GM10248 (cell line): ENCODE results near the gene STRAP.
A peak's percentile ranks its signal among the peaks of the same experiment; 100 is the strongest.

ENCODE experiments used
- CTCF ChIA-PET: fragments of 300-600 bp; sonication (Branson Sonifier 250); formaldehyde crosslinking; extraction: SDS; loops from one replicate; lab custom pipeline; 2021; ENCODE audit warnings: antibody characterized with exemption; lab: Yijun Ruan, JAX
- POLR2A ChIA-PET: fragments of 350-650 bp; sonication (Branson Sonifier 250); formaldehyde crosslinking; extraction: SDS; loops from one replicate; lab custom pipeline; 2020; ENCODE audit warnings: antibody characterized with exemption; lab: Yijun Ruan, JAX
- DNase-seq: peaks from one replicate; pipeline ENCODE4 v3.0.0; 2012; ENCODE audit errors: extremely low spot score
- TF ChIP-seq, protein P1 (sequence below): IDR thresholded peaks from 2 replicates; pipeline ENCODE4 v1.5.1; 2012; ENCODE audit warnings: mild to moderate bottlenecking, low read depth; ENCODE audit errors: extremely low read depth, missing control alignments, control extremely low read depth

Gene STRAP, protein sequence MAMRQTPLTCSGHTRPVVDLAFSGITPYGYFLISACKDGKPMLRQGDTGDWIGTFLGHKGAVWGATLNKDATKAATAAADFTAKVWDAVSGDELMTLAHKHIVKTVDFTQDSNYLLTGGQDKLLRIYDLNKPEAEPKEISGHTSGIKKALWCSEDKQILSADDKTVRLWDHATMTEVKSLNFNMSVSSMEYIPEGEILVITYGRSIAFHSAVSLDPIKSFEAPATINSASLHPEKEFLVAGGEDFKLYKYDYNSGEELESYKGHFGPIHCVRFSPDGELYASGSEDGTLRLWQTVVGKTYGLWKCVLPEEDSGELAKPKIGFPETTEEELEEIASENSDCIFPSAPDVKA

DNA sequence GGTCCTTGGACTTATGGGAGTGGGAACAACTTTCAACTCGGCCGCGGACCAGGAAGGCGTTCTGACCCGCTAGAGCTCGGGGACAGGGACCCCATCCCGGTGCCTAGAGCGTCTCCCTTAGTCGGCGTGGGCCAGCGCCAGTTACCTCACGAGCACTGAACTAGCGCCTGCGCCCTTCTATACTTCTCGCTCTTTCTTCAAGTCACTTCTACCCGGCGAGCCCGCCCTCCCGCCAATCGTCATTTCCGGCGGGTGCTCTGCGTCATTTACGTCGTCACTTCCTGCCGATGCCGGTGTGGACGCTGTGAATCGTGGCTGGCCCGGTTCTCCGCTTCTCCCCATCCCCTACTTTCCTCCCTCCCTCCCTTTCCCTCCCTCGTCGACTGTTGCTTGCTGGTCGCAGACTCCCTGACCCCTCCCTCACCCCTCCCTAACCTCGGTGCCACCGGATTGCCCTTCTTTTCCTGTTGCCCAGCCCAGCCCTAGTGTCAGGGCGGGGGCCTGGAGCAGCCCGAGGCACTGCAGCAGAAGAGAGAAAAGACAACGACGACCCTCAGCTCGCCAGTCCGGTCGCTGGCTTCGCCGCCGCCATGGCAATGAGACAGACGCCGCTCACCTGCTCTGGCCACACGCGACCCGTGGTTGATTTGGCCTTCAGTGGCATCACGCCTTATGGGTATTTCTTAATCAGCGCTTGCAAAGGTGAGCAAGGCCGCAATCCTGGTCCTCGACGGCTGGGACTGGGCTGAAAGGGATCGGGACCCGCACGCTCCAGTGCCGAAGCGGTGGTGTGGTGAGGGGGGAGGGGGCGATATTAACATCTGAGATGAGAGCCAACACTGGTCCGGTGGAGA, at the start of gene STRAP:
TSS of gene STRAP (plus strand) at position 270 of the 854 bp plus-strand sequence. CDS start at position 591, 321 bp downstream.
- POLR2A ChIA-PET: interaction anchor here (1.5 kb wide), 1 partner anchor 28 kb away, joined by 3 read pairs; no protein-coding TSS in a partner anchor
- TF ChIP-seq, protein P1, sequence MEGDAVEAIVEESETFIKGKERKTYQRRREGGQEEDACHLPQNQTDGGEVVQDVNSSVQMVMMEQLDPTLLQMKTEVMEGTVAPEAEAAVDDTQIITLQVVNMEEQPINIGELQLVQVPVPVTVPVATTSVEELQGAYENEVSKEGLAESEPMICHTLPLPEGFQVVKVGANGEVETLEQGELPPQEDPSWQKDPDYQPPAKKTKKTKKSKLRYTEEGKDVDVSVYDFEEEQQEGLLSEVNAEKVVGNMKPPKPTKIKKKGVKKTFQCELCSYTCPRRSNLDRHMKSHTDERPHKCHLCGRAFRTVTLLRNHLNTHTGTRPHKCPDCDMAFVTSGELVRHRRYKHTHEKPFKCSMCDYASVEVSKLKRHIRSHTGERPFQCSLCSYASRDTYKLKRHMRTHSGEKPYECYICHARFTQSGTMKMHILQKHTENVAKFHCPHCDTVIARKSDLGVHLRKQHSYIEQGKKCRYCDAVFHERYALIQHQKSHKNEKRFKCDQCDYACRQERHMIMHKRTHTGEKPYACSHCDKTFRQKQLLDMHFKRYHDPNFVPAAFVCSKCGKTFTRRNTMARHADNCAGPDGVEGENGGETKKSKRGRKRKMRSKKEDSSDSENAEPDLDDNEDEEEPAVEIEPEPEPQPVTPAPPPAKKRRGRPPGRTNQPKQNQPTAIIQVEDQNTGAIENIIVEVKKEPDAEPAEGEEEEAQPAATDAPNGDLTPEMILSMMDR: no peak
- CTCF ChIA-PET: interaction anchor here (0.7 to 10.7 kb wide), 10 partner anchors 9 to 351 kb away, joined by 3 to 97 read pairs (median 3); partner anchors contain the start of gene DERA
- DNase-seq: peak; percentile 96

DNA sequence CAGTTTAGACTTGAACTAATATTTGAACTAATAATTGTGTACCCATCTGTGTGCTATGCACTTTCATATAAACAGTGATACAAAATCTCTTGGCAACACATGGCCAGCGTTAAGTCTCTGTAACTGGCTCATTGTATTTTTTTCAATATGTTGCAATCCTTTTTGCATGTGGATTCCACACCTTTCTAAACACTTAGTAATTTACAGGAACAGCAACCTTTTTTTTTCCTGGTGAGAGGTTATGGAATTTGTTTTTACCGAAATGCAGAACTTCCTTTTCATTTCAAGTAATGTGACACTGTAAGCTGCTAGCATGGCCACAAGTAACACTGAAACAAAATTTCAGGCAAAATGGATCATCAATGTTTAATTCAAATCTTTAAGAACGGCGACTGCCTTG, 47.6 kb upstream of the STRAP start:
- POLR2A ChIA-PET: no interaction called here
- no peak for DNase-seq
- TF ChIP-seq, protein P1: no peak
- CTCF ChIA-PET: no interaction called here

DNA sequence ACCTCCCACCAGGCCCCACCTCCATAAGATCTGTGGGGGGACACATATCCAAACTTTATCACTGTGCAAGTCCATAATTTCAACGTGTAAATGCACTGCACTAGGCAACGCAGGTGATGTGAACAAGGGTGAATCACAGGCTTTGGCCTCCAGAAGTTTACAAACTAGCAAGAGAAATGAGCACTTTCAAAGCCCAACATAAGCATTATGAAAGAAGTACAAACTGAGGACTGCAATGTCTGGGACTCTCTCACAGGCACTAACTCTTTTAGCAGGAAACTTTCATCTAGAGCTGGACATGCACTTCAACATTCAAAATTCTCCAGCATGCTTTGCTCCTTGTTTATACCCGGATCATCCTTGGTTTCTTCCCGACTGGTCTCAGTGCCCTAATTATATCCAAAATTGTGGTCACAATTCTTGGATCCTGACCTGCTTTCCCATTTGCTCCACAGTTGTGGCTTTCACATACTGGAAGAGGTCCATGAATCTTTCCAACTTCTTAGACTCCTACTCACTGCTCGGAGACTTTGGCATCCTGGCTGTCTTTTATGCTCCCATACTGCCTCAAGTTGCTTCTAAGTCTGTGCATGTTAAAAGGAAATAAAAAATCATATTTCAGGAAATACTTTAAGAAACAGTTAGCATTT, 44.9 kb upstream of the STRAP start:
- TF ChIP-seq, protein P1: no peak
- ChIA-PET POLR2A (no interaction called here), CTCF (no interaction called here)
- DNase-seq: no peak

DNA sequence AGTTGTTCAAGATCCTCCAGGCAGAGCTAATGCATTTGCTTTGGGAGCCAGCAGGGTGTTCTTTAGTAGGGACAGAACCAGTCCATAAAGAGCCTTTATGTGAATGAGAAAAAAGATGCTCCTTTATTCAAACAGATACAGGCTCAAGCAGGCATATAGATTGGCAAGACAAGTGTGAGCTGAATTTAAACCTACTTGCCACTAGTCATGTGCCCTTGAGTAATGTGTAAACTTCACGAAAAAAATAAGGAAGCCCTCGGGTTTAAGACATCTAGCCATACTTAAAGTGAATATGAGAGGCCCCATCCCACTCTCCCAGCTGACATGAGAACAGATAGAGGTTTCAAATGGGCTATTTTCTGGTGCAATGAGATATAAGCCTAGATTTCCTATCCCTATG, 43.1 kb upstream of the STRAP start:
- POLR2A ChIA-PET: no interaction called here
- DNase-seq: no peak
- CTCF ChIA-PET: interaction anchor here (0.9 to 1.4 kb wide), 4 partner anchors 8 to 97 kb away, joined by 3 to 4 read pairs (median 4); no protein-coding TSS in a partner anchor
- TF ChIP-seq, protein P1: no peak

DNA sequence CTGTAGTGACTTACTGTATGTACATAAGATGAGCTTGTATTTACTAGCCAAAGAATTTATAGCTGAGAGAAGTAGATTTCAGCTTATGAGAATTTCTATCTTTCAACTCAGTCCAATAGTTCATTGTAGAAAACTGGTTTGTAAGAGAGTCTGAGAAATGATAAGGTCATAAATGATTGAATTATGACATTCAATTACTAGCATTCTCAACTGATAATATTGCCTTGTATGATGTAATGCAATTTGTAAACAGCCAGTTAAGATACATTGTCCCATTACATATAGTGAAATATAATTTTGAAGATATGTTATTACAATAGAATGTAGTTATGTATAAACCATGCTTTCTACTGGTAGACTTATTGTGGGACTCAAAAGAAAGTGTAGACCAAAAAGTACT, 42.5 kb upstream of the STRAP start:
- TF ChIP-seq, protein P1: no peak
- CTCF ChIA-PET: interaction anchor here (1.0 to 1.4 kb wide), 2 partner anchors 8 to 96 kb away, joined by 3 to 4 read pairs; no protein-coding TSS in a partner anchor
- DNase-seq: no peak
- POLR2A ChIA-PET: no interaction called here

DNA sequence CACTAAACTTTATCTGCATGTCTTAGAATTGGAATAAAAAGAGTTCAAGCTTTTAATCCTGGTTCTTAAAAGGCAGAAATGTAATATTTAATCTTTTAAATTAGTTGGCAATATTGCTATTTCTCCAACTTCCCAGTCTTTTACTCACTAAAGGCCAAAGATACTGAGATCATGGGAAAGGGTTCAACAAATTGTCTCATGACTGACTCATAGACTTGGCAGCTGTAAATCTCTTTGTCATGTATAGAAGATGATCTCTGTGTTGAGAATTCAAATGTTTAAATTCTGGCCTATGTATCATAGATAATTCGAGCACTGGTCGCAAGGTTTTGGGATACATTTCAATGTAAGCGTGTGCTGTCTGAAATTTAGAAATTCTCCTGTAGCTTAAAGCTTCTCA, 40.1 kb upstream of the STRAP start:
- TF ChIP-seq, protein P1: no peak
- no peak for DNase-seq
- ChIA-PET POLR2A (no interaction called here), CTCF (interaction anchor here (1.4 kb wide), 1 partner anchor 11 kb away, joined by 3 read pairs; no protein-coding TSS in a partner anchor)
